Epithelial cell of esophagus (primary cell): Measurements from ENCODE around the gene KRTAP12-1.
"Not testable (repeated sequence)": the region's sequence is repeated elsewhere in the genome, so short reads cannot be mapped to it uniquely, and the experiment has no call there.

Source experiments
- DNase-seq: peaks from one replicate; pipeline ENCODE4 v3.0.0; 2010; ENCODE audit warnings: low read depth
- H3K4me3 ChIP-seq: 2 replicates; pipeline ENCODE4 v1.5.1; 2011; ENCODE audit warnings: mild to moderate bottlenecking, low read length, control low read depth
- CTCF ChIP-seq: IDR thresholded peaks from 2 replicates; pipeline ENCODE4 v1.5.1; 2011; ENCODE audit warnings: low read depth, mild to moderate bottlenecking, low read length, control low read depth, inconsistent platforms; ENCODE audit not compliant: insufficient read depth; ENCODE audit errors: missing control alignments

Gene KRTAP12-1

GRCh38 chr21:44687671-44688070 lies 5.7 kb upstream of the KRTAP12-1 start:
- TF ChIP-seq CTCF = no peak
- H3K4me3 ChIP-seq = no peak overlapping the region
- no peak for DNase-seq

- TF ChIP-seq CTCF = no peak
Measured at GRCh38 chr21:44686843-44687561, 5.0 kb upstream of the KRTAP12-1 start.

GRCh38 chr21:44686000-44686781 lies 4.2 kb upstream of the KRTAP12-1 start:
- H3K4me3 ChIP-seq = no peak overlapping the region
- no peak for DNase-seq
- TF ChIP-seq CTCF = no peak

More at GRCh38 chr21:44686843-44687561, 5.0 kb upstream of the KRTAP12-1 start:
- no peak overlapping the region for H3K4me3 ChIP-seq
- DNase-seq = no peak

GRCh38 chr21:44685050-44685449 lies 3.1 kb upstream of the KRTAP12-1 start:
- not testable (repeated sequence) for H3K4me3 ChIP-seq, DNase-seq

DNA sequence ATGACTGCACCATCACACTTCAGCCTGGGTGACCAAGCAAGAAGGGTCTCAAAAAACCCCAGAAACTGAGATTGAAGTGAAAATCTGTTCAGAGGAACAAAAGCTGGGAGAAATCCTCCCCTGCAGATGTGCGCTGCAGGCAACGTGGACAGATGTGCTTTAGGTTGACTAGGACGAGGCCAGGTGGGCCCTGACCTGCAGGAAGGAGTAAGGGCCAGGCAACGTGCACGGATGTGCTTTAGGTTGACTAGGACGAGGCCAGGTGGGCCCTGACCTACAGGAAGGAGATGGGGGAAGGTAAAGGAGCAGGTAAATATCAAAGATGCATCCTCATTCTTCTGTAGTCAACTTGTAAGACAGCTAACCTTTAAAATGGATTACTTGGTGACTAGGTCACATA lies 2.5 kb upstream of the KRTAP12-1 start:
- TF ChIP-seq CTCF = no peak
- DNase-seq = no peak
- H3K4me3 ChIP-seq = no peak overlapping the region

DNA sequence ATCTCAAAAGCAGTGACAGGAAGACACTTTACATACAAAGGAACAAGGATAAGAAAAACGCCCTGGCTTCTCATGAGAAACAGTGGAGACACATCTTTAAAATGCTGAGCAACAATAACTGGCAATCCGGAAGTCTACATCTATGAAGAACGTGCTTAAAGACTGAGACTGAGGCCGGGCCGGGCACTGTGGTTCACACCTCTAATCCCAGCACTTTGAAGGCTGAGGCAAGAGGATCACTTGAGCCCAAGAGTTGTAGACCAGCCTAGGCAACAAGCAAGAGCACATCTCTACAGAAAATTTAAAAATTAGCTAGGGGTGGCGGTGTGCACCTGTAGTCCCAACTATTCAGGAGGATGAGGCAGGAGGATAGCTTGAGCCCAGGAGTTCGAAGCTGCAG lies 2.1 kb upstream of the KRTAP12-1 start:
- H3K4me3 ChIP-seq = no peak overlapping the region
- TF ChIP-seq CTCF = no peak
- no peak for DNase-seq

GRCh38 chr21:44682580-44683151 lies 703 bp upstream of the KRTAP12-1 start:
- no peak for TF ChIP-seq CTCF
- H3K4me3 ChIP-seq = no peak overlapping the region
- no peak for DNase-seq
